IMR-90 (cell line): ENCODE measurements around the gene TRDMT1.

Experiments used
- MAZ ChIP-seq: IDR thresholded peaks from 2 replicates; pipeline ENCODE4 v1.6.1; 2012; ENCODE audit warnings: low read depth, mild to moderate bottlenecking, low read length, improper control_type of control experiment, moderate library complexity, borderline replicate concordance
- MXI1 ChIP-seq: IDR thresholded peaks from 2 replicates; pipeline ENCODE4 v1.6.1; 2012; ENCODE audit warnings: low read depth, mild to moderate bottlenecking, low read length, moderate library complexity, borderline replicate concordance
- POLR2A ChIP-seq: IDR thresholded peaks from 2 replicates; pipeline ENCODE4 v1.6.1; 2012; ENCODE audit warnings: mild to moderate bottlenecking, low read depth, low read length
- RAD21 ChIP-seq: IDR thresholded peaks from 2 replicates; pipeline ENCODE4 v1.6.1; 2012; ENCODE audit warnings: low read length, improper control_type of control experiment
- SMC3 ChIP-seq: fragments of 150-350 bp; IDR thresholded peaks from 2 replicates; pipeline ENCODE4 v1.6.1; 2016; ENCODE audit warnings: low read depth, mild to moderate bottlenecking, antibody characterized with exemption, low read length, moderate library complexity
- TF ChIP-seq, protein P1 (sequence below): conservative IDR thresholded peaks from 2 replicates; pipeline ENCODE4 v1.5.1; 2012; ENCODE audit warnings: mild to moderate bottlenecking, low read depth, low read length, improper control_type of control experiment
- TF ChIP-seq, protein P2 (sequence below): fragments of 150-350 bp; IDR thresholded peaks from 2 replicates; pipeline ENCODE4 v1.6.1; 2017; ENCODE audit warnings: mild to moderate bottlenecking, antibody characterized with exemption, low read length, low read depth

DNA sequence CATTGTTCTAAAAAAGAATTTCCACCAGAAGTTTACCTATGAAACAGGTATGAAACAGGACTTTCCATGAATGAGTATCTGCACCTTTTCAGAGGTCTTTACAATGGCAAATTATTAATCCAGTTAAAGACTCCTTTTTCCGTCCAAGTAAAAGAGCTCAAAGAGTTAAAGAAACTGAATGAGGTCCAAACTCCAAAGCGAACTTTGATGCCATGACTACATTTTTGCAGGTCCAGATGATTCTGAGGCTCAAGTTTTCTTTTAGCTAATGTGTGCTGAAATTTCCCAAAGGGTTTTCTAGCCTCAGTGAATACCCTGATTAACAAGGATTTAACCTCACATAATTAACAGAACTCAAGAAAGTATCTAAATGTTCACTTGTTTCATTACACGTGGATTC, 81.6 kb downstream of the TRDMT1 start:
- TF ChIP-seq, protein P1, sequence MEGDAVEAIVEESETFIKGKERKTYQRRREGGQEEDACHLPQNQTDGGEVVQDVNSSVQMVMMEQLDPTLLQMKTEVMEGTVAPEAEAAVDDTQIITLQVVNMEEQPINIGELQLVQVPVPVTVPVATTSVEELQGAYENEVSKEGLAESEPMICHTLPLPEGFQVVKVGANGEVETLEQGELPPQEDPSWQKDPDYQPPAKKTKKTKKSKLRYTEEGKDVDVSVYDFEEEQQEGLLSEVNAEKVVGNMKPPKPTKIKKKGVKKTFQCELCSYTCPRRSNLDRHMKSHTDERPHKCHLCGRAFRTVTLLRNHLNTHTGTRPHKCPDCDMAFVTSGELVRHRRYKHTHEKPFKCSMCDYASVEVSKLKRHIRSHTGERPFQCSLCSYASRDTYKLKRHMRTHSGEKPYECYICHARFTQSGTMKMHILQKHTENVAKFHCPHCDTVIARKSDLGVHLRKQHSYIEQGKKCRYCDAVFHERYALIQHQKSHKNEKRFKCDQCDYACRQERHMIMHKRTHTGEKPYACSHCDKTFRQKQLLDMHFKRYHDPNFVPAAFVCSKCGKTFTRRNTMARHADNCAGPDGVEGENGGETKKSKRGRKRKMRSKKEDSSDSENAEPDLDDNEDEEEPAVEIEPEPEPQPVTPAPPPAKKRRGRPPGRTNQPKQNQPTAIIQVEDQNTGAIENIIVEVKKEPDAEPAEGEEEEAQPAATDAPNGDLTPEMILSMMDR, result no peak
- TF ChIP-seq MAZ (no peak), RAD21 (no peak), SMC3 (no peak), POLR2A (no peak), MXI1 (no peak)
- TF ChIP-seq, protein P2, sequence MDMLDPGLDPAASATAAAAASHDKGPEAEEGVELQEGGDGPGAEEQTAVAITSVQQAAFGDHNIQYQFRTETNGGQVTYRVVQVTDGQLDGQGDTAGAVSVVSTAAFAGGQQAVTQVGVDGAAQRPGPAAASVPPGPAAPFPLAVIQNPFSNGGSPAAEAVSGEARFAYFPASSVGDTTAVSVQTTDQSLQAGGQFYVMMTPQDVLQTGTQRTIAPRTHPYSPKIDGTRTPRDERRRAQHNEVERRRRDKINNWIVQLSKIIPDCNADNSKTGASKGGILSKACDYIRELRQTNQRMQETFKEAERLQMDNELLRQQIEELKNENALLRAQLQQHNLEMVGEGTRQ, result no peak
